Right atrium auricular region (tissue), 2 donors: ENCODE data around the gene METTL22. TPM values are rescaled to one million over a fixed set of nuclear protein-coding genes. Genes with fewer than 3 reads are reported as not detected.

Source experiments
- DNase-seq: peaks from one replicate; pipeline ENCODE4 v3.0.0-alpha.2; 2019; ENCODE audit warnings: low spot score
- H3K27ac ChIP-seq, 2 donors: fragments of 200-600 bp; sonication (generic); 1 replicate in 1 of 2; 2 replicates in 1 of 2; pipeline ENCODE4 v1.5.1; 2016 to 2019
- H3K27me3 ChIP-seq, 2 donors: fragments of 200-600 bp; sonication (generic); one replicate each; pipeline versions ENCODE4 v1.5.1 to v1.6.0; 2017 to 2019
- H3K36me3 ChIP-seq: fragments of 200-600 bp; sonication (generic); one replicate; pipeline ENCODE4 v1.5.1; 2016
- H3K4me1 ChIP-seq, 2 donors: fragments of 200-600 bp; sonication (generic); one replicate each; pipeline versions ENCODE4 v1.5.1 to v1.6.0; 2017 to 2019
- H3K4me3 ChIP-seq, 2 donors: fragments of 200-600 bp; sonication (generic); 1 replicate in 1 of 2; 2 replicates in 1 of 2; pipeline ENCODE4 v1.5.1; 2017 to 2019; ENCODE audit warnings: mild to moderate bottlenecking in 1 of 2, moderate library complexity in 1 of 2
- H3K9me3 ChIP-seq, 2 donors: fragments of 200-600 bp; sonication (generic); one replicate each; pipeline ENCODE4 v1.5.1; 2019
- total RNA-seq, 2 donors: library from RNA; depleted of rRNA; stranded (reverse); fragments of >200 nt; gene quantifications; one replicate each; pipeline ENCODE4 v1.1.0, GENCODE V29; 2016
- TF ChIP-seq, protein P1 (sequence below), 2 donors: fragments of 200-600 bp; sonication (generic); IDR thresholded peaks; one replicate each; pipeline ENCODE4 v1.5.1; 2019; ENCODE audit warnings: antibody characterized with exemption in 2 of 2

The METTL22 gene
- total RNA-seq, 2 donors from 2014 or later, result 10.0 to 24.3 TPM

- Histone ChIP-seq H3K36me3 (no peaks in the 10 kb centered on the region), H3K27me3 (no peaks in the 10 kb centered on the region), H3K27ac (no peak overlapping the region), H3K9me3 (peaks cover 0 to 13% of the 10 kb centered on the region in 2 donors), H3K4me3 (no peak overlapping the region), H3K4me1 (peaks cover 0 to 3% of the 10 kb centered on the region in 2 donors)
- TF ChIP-seq, protein P1, sequence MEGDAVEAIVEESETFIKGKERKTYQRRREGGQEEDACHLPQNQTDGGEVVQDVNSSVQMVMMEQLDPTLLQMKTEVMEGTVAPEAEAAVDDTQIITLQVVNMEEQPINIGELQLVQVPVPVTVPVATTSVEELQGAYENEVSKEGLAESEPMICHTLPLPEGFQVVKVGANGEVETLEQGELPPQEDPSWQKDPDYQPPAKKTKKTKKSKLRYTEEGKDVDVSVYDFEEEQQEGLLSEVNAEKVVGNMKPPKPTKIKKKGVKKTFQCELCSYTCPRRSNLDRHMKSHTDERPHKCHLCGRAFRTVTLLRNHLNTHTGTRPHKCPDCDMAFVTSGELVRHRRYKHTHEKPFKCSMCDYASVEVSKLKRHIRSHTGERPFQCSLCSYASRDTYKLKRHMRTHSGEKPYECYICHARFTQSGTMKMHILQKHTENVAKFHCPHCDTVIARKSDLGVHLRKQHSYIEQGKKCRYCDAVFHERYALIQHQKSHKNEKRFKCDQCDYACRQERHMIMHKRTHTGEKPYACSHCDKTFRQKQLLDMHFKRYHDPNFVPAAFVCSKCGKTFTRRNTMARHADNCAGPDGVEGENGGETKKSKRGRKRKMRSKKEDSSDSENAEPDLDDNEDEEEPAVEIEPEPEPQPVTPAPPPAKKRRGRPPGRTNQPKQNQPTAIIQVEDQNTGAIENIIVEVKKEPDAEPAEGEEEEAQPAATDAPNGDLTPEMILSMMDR (IDR thresholded peaks at IDR 0.05), result no peak
- DNase-seq, result no peak
Measured at GRCh38 chr16:8596581-8596980, 24.9 kb upstream of the METTL22 start.

DNA sequence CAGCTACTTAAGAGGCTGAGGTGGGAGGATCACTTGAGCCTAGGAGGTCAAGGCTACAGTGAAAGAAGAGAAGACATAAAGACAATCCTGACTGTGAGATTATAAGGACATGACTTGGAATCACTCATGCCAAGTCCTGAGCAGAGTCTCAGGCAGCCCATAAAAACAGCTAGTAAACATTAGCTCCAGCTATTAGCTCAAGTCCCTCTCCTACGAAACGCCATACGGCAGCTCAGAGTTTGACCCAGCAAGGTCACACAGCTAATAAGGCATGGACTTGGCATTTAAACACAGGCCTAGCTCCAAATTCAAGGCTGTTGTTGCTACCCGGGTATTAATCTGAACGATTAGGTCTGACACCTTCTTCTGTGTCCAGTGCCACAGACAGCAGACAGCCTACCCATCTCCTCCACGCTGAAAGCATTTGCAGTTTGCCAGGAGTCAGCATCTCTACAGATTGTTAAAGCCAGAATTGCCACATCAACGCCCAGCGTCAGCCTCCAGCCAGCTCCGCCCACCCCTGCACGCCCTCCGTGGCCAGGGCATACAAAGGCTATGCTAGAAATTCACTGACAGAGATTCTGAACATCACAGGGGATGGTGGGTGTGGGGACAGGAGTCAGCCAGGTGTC is 21.2 kb upstream of the METTL22 start:
- peaks cover 0 to 18% of the 10 kb centered on the region in 2 donors for H3K9me3 ChIP-seq
- no peak overlapping the region for H3K4me3 ChIP-seq
- DNase-seq, result no peak
- TF ChIP-seq, protein P1 (IDR thresholded peaks at IDR 0.05), result no peak
- no peak overlapping the region for H3K27ac ChIP-seq
- peaks cover 0 to 3% of the 10 kb centered on the region in 2 donors for H3K4me1 ChIP-seq
- H3K27me3 ChIP-seq, result no peaks in the 10 kb centered on the region
- H3K36me3 ChIP-seq, result no peaks in the 10 kb centered on the region

DNA sequence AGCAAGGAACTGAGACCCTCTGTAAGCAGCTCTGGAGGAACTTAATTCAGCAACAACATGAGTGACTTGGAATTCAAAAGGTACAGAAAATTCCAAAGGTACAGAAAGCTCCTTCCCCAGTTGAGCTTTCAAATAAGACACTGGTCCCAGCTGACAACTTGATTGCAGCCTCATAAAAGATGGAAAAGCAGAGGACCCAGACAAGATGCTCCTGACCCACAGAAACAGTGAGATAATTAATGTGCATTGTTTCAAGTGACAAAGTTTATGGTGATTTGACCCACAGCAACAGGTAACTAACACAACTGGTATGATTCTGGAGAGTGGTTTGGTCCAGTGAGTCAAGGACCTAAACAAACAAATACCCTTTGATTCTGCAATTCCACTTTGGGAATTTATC is 15.9 kb upstream of the METTL22 start:
- Histone ChIP-seq H3K4me3 (no peak overlapping the region), H3K4me1 (peaks cover 0 to 1% of the 10 kb centered on the region in 2 donors), H3K9me3 (peaks cover 0 to 7% of the 10 kb centered on the region in 2 donors), H3K27ac (no peak overlapping the region), H3K27me3 (no peaks in the 10 kb centered on the region), H3K36me3 (no peaks in the 10 kb centered on the region)
- TF ChIP-seq, protein P1 (IDR thresholded peaks at IDR 0.05), result no peak
- no peak for DNase-seq

DNA sequence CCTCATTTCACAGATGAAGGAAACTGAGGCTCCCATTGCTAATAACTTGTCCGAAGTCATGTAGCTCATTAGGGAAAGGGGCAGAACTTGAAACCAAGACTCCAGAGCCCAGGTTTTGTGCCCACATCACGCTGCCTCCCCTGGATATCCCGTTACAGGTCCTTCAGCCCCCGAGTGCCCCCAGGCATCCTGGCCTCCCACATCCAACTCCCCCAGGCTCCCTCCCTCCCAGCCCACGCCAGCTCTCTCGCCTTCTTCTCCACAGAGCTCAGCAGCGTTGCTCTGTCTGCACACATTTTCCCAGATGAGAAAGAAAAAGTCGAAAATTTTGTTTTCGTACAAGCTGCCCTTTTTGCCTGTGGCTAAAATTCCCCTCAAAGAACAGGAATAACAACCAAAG is 14.3 kb upstream of the METTL22 start:
- no peaks in the 10 kb centered on the region for H3K36me3 ChIP-seq
- no peaks in the 10 kb centered on the region for H3K27me3 ChIP-seq
- no peaks in the 10 kb centered on the region for H3K4me1 ChIP-seq
- no peak for DNase-seq
- no peak overlapping the region for H3K27ac ChIP-seq
- TF ChIP-seq, protein P1 (IDR thresholded peaks at IDR 0.05), result no peak
- no peak overlapping the region for H3K4me3 ChIP-seq
- H3K9me3 ChIP-seq, result no peaks in the 10 kb centered on the region

GRCh38 chr16:8611122-8611521 is 10.4 kb upstream of the METTL22 start:
- Histone ChIP-seq H3K4me1 (no peaks in the 10 kb centered on the region), H3K9me3 (no peaks in the 10 kb centered on the region), H3K27ac (no peak overlapping the region), H3K27me3 (no peaks in the 10 kb centered on the region), H3K36me3 (no peaks in the 10 kb centered on the region), H3K4me3 (no peak overlapping the region)
- no peak for DNase-seq
- TF ChIP-seq, protein P1 (IDR thresholded peaks at IDR 0.05), result no peak
